ENCODE results near the gene BIRC2. TPM values are rescaled to one million over a fixed set of nuclear protein-coding genes. Genes with fewer than 3 reads are reported as not detected.

BIRC2 gene
- total RNA-seq, 1 experiment from 2014 or later = 36.1 TPM

DNA sequence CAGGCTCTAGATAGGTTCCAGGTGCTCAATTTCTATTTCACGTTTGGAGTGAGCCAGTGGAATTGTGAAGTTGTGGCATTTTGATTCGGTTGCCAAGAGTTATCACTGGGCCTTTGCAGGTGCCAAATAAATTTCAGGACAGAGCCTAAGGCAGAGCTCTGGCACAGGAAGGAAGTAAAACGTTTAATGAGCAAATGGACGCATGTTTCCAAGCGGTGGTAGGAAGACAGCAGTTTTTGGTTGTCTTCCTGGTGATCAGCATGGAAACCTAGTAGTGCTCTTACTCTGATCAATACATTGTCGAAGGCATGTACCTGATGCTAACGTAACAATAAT lies 29.3 kb upstream of the BIRC2 start:
- intact Hi-C loops (cut with micrococcal nuclease) = loop anchor here (1.0 kb wide), 3 partner anchors 11 to 30 kb away; partner anchors contain the start of gene BIRC2
- no peaks in the 10 kb centered on the region for H3K9me3 ChIP-seq (ENCODE audit: low read length)
- H2AFZ ChIP-seq (ENCODE audit: low read length) = peak overlapping the region; percentile 76
- ATAC-seq (peak; percentile 8), DNase-seq (peak; percentile 43)
- H3K27me3 ChIP-seq (ENCODE audit: low read length) = no peaks in the 10 kb centered on the region
- H3K36me3 ChIP-seq (ENCODE audit: low read depth, low read length) = no peaks in the 10 kb centered on the region
- no peaks in the 10 kb centered on the region for H4K20me1 ChIP-seq (ENCODE audit: low read length)
- peaks cover 40% of the 10 kb centered on the region for H3K4me1 ChIP-seq (ENCODE audit: insufficient read depth, low read length)
- ChIA-PET POLR2A (ENCODE audit: unreplicated experiment) (no interaction called here), CTCF (interaction anchor here (0.8 kb wide), 1 partner anchor 24 kb away, joined by 3 read pairs; no protein-coding TSS in a partner anchor)
- H3F3A ChIP-seq (ENCODE audit: low read length, unreplicated experiment) = no peaks in the 10 kb centered on the region
- TF ChIP-seq, protein P1, sequence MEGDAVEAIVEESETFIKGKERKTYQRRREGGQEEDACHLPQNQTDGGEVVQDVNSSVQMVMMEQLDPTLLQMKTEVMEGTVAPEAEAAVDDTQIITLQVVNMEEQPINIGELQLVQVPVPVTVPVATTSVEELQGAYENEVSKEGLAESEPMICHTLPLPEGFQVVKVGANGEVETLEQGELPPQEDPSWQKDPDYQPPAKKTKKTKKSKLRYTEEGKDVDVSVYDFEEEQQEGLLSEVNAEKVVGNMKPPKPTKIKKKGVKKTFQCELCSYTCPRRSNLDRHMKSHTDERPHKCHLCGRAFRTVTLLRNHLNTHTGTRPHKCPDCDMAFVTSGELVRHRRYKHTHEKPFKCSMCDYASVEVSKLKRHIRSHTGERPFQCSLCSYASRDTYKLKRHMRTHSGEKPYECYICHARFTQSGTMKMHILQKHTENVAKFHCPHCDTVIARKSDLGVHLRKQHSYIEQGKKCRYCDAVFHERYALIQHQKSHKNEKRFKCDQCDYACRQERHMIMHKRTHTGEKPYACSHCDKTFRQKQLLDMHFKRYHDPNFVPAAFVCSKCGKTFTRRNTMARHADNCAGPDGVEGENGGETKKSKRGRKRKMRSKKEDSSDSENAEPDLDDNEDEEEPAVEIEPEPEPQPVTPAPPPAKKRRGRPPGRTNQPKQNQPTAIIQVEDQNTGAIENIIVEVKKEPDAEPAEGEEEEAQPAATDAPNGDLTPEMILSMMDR (conservative IDR thresholded peaks at IDR 0.05; ENCODE audit: low read depth, low read length) = no peak
- TF ChIP-seq EZH2phosphoT487 (IDR thresholded peaks at IDR 0.05; ENCODE audit: borderline replicate concordance, low read length) (no peak), EZH2 (IDR thresholded peaks at IDR 0.05; ENCODE audit: low read length, unreplicated experiment) (no peak)
- peak overlapping the region; percentile 83 for H3K4me2 ChIP-seq (ENCODE audit: low read length)
- H3K9me2 ChIP-seq (replicated peaks; ENCODE audit: low read length) = no peaks in the 10 kb centered on the region
- H3K79me2 ChIP-seq (ENCODE audit: low read length) = peaks cover 22% of the 10 kb centered on the region; the same call in 1 of the 2 replicates
- BruUV-seq (replicated peaks) = TSS peak; percentile 71
- peak overlapping the region; percentile 68 for H3K9ac ChIP-seq (ENCODE audit: low read length)
- H3K4me3 ChIP-seq (ENCODE audit: low read length) = peak overlapping the region; percentile 66
- peak overlapping the region; percentile 74 for H3K27ac ChIP-seq (ENCODE audit: low read length)

DNA sequence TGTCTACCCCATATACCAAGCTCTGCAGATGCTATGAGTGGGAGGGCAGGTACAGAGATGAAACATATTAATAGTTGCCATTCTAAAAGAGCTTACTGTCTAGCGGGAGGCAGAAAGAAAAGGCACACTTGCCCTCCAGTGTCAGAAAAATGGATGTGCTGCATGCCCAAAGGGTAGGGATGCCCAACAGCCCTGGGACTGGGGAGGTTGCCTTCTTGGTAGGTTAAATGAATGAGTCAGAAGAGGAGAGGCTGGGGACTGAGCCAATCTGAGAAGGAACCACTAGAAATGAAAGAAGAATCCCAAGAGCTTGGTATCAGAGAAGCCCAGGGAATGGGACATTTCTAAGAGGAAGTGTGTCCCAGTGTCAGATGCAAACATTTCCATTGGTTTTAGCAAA lies 28.5 kb upstream of the BIRC2 start:
- Histone ChIP-seq H3K9me3 (ENCODE audit: low read length) (no peaks in the 10 kb centered on the region), H3K79me2 (ENCODE audit: low read length) (peaks cover 22% of the 10 kb centered on the region; the same call in 1 of the 2 replicates), H3K27ac (ENCODE audit: low read length) (peak overlapping the region; percentile 74; the same call in 1 of the 2 replicates), H3K4me1 (ENCODE audit: insufficient read depth, low read length) (peaks cover 42% of the 10 kb centered on the region), H3K9ac (ENCODE audit: low read length) (no peak overlapping the region), H4K20me1 (ENCODE audit: low read length) (no peaks in the 10 kb centered on the region), H3K4me3 (ENCODE audit: low read length) (peak overlapping the region; percentile 66; the same call in 1 of the 2 replicates), H3K9me2 (replicated peaks; ENCODE audit: low read length) (no peaks in the 10 kb centered on the region), H3F3A (ENCODE audit: low read length, unreplicated experiment) (no peaks in the 10 kb centered on the region), H2AFZ (ENCODE audit: low read length) (no peak overlapping the region), H3K4me2 (ENCODE audit: low read length) (peak overlapping the region; percentile 83), H3K36me3 (ENCODE audit: low read depth, low read length) (no peaks in the 10 kb centered on the region), H3K27me3 (ENCODE audit: low read length) (no peaks in the 10 kb centered on the region)
- ATAC-seq = peak; percentile 8; the same call in 1 of the 2 replicates
- ChIA-PET CTCF (interaction anchor here (0.6 to 0.8 kb wide), 3 partner anchors 23 to 456 kb away, joined by 3 read pairs; no protein-coding TSS in a partner anchor), POLR2A (ENCODE audit: unreplicated experiment) (interaction anchor here (0.6 kb wide), 1 partner anchor 311 kb away, joined by 3 read pairs; no protein-coding TSS in a partner anchor)
- DNase-seq = peak; percentile 46
- no TSS peak for BruUV-seq (replicated peaks)
- TF ChIP-seq, protein P1 (conservative IDR thresholded peaks at IDR 0.05; ENCODE audit: low read depth, low read length) = no peak
- no peak for TF ChIP-seq EZH2 (IDR thresholded peaks at IDR 0.05; ENCODE audit: low read length, unreplicated experiment)
- TF ChIP-seq EZH2phosphoT487 (IDR thresholded peaks at IDR 0.05; ENCODE audit: borderline replicate concordance, low read length) = no peak
- intact Hi-C loops (cut with micrococcal nuclease) = no loop called here

DNA sequence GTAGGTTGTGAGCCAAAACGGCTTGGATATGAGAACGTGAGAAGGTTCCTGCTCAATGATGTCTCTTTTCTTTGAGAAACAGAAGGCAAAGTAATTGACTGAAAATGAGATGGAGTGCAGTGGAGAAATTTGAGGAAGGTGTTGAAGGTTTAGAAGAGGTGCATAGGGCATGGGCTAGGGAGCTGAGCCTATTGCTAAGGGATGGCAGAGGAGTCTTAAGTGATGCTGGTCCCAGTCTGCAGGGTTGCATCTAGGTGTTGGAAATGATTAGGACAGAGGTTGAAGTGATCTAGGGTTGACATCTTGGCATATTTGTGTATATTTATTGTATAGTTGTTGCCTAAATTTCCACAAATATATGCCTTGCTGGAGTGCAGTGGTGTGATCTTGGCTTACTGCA lies 27.5 kb upstream of the BIRC2 start:
- TF ChIP-seq, protein P1 (conservative IDR thresholded peaks at IDR 0.05; ENCODE audit: low read depth, low read length) = no peak
- no peak for TF ChIP-seq EZH2 (IDR thresholded peaks at IDR 0.05; ENCODE audit: low read length, unreplicated experiment)
- no peak for TF ChIP-seq EZH2phosphoT487 (IDR thresholded peaks at IDR 0.05; ENCODE audit: borderline replicate concordance, low read length)
- no peaks in the 10 kb centered on the region for H3K9me3 ChIP-seq (ENCODE audit: low read length)
- H3K4me2 ChIP-seq (ENCODE audit: low read length) = no peak overlapping the region
- peaks cover 22% of the 10 kb centered on the region; the same call in 1 of the 2 replicates for H3K79me2 ChIP-seq (ENCODE audit: low read length)
- no peak overlapping the region for H3K4me3 ChIP-seq (ENCODE audit: low read length)
- peaks cover 45% of the 10 kb centered on the region for H3K4me1 ChIP-seq (ENCODE audit: insufficient read depth, low read length)
- no peaks in the 10 kb centered on the region for H4K20me1 ChIP-seq (ENCODE audit: low read length)
- CTCF ChIA-PET = no interaction called here
- no peaks in the 10 kb centered on the region for H3F3A ChIP-seq (ENCODE audit: low read length, unreplicated experiment)
- no peaks in the 10 kb centered on the region for H3K36me3 ChIP-seq (ENCODE audit: low read depth, low read length)
- no peak overlapping the region for H2AFZ ChIP-seq (ENCODE audit: low read length)
- ATAC-seq (no peak), DNase-seq (no peak)
- H3K9me2 ChIP-seq (replicated peaks; ENCODE audit: low read length) = no peaks in the 10 kb centered on the region
- intact Hi-C loops (cut with micrococcal nuclease) = no loop called here
- H3K9ac ChIP-seq (ENCODE audit: low read length) = no peak overlapping the region
- H3K27ac ChIP-seq (ENCODE audit: low read length) = no peak overlapping the region
- POLR2A ChIA-PET (ENCODE audit: unreplicated experiment) = interaction anchor here (0.5 kb wide), 1 partner anchor 20 kb away, joined by 6 read pairs; no protein-coding TSS in a partner anchor
- H3K27me3 ChIP-seq (ENCODE audit: low read length) = no peaks in the 10 kb centered on the region
- BruUV-seq (replicated peaks) = no TSS peak
